ENCODE data around the gene TBC1D9. TPM values are rescaled to one million over a fixed set of nuclear protein-coding genes. Genes with fewer than 3 reads are reported as not detected.

TBC1D9 gene
- total and polyA plus RNA-seq, 10 of the 15 experiments (the other 5 are each of a cell fraction or from before 2014, with no cell fraction given) = 0.87 to 14.9 (median 7.1) TPM

- TF ChIP-seq PBX3 (IDR thresholded peaks at IDR 0.05; ENCODE audit: insufficient replicate concordance, low read depth, low read length) = no peak
- TF ChIP-seq CREM (IDR thresholded peaks at IDR 0.05; ENCODE audit: low read depth) = no peak
- no peak for TF ChIP-seq KDM1A (IDR thresholded peaks at IDR 0.05; ENCODE audit: borderline replicate concordance)
- no peak for TF ChIP-seq LARP7 (IDR thresholded peaks at IDR 0.05)
Observed at GRCh38 chr4:140774510-140774909, 18.3 kb upstream of the TBC1D9 start (continued).

DNA sequence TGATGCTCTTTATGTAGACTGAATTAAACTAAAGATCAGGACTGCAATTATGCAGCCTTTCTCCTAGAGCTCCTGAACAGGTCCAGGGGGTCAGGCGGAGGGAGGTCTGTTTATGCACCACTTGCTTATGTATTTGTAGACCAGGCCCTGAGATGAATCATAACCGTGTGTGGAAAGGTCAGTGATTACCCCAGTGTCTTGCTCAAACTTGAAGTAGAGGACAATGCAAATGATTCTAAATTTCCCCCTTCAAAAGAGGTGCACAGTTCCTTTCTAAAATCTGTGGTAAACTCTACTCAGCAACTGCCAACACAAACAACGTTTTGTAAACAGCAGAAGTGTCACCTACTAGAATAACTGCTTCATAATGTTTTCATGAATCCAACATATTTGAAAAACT is 13.0 kb upstream of the TBC1D9 start:
- no peak overlapping the region for H3K4me3 ChIP-seq
- POLR2A ChIA-PET = no interaction called here
- CTCF ChIA-PET = no interaction called here
- no peaks in the 10 kb centered on the region; the same call in 2 of the 3 replicates for H3K9me3 ChIP-seq (replicated peaks; ENCODE audit: control insufficient read depth, insufficient read depth, low read length)
- no peaks in the 10 kb centered on the region for H3K36me3 ChIP-seq (ENCODE audit: control insufficient read depth in 2 of 2, insufficient read depth in 2 of 2, low read length in 1 of 2)
- DNase-seq (ENCODE audit: low read depth, low spot score) (no peak), ATAC-seq (peak; percentile 83), FAIRE-seq (no peak)
- RAD21 ChIA-PET (ENCODE audit: unreplicated experiment) = no interaction called here
- H3K4me1 ChIP-seq (ENCODE audit: control insufficient read depth, insufficient read depth, low read length) = no peaks in the 10 kb centered on the region
- in situ Hi-C loops (cut with MboI) = no loop called here
- no peak overlapping the region for H3K9ac ChIP-seq (ENCODE audit: control insufficient read depth, insufficient read depth, low read length)
- no TSS peak for BruUV-seq (replicated peaks)
- SMC1A ChIA-PET (ENCODE audit: uncharacterized antibody, unreplicated experiment) = no interaction called here
- no peak overlapping the region for H3K4me2 ChIP-seq (ENCODE audit: control insufficient read depth, insufficient read depth)
- no peak overlapping the region for H3K27ac ChIP-seq (ENCODE audit: control insufficient read depth, insufficient read depth)
- intact Hi-C loops (cut with micrococcal nuclease; ENCODE audit: unreplicated experiment) = no loop called here
- no peaks in the 10 kb centered on the region for H3K27me3 ChIP-seq (replicated peaks in 1 of 2; ENCODE audit: control insufficient read depth in 2 of 2, insufficient read depth in 2 of 2, low read length in 1 of 2)
- 2% methylated on average over 3 of the region's 3 CpGs for WGBS (ENCODE audit: insufficient coverage, insufficient replicate concordance, low lambda C conversion rate, missing lambda C conversion rate)
- no peak overlapping the region for H2AFZ ChIP-seq (ENCODE audit: control insufficient read depth, low read depth, low read length)
- H4K20me1 ChIP-seq (ENCODE audit: control insufficient read depth, insufficient read depth) = no peaks in the 10 kb centered on the region
- TF ChIP-seq NFIC (IDR thresholded peaks at IDR 0.05; ENCODE audit: low read depth, low read length) (no peak), JUNB (IDR thresholded peaks at IDR 0.05) (no peak), EZH2 (IDR thresholded peaks at IDR 0.05; ENCODE audit: borderline replicate concordance, control insufficient read depth, low read depth, low read length) (no peak), CEBPB (IDR thresholded peaks at IDR 0.05; ENCODE audit: borderline replicate concordance in 1 of 2, low read depth in 2 of 2, low read length in 2 of 2) (no peak)
- H3K79me2 ChIP-seq (ENCODE audit: control insufficient read depth, insufficient read depth, low read length) = no peaks in the 10 kb centered on the region
